Activated T-helper 1 cell treated with anti-CD3 and anti-CD28 coated beads, Interleukin-12 subunit alpha, Interleukin-12 subunit beta, Interleukin-2, Interleukin-4 antibody, amounts not matched to agents 30 ng/mL and 10 ng/mL and 1 ng/mL, durations not matched to agents 14 hours and 24 hours and 36 hours (primary cell): ENCODE results near the gene HYAL2. TPM values are rescaled to one million over a fixed set of nuclear protein-coding genes. Genes with fewer than 3 reads are reported as not detected.

ENCODE experiments used
- DNase-seq: peaks from one replicate; pipeline ENCODE4 v3.0.0; 2021; ENCODE audit warnings: low spot score
- H3K27ac Mint-ChIP-seq: one replicate; pipeline ENCODE4 v1.8.0; 2021; ENCODE audit warnings: mild to moderate bottlenecking, mixed read lengths
- H3K27me3 Mint-ChIP-seq: one replicate; pipeline ENCODE4 v1.8.0; 2022; ENCODE audit warnings: mild to moderate bottlenecking, moderate library complexity, mixed read lengths; ENCODE audit not compliant: insufficient read depth
- H3K36me3 Mint-ChIP-seq: one replicate; pipeline ENCODE4 v1.8.0; 2021; ENCODE audit warnings: low read depth, mixed read lengths
- H3K4me1 Mint-ChIP-seq: one replicate; pipeline ENCODE4 v1.8.0; 2021; ENCODE audit warnings: low read depth, mixed read lengths
- H3K4me3 Mint-ChIP-seq: one replicate; pipeline ENCODE4 v1.8.0; 2021; ENCODE audit warnings: mild to moderate bottlenecking, moderate library complexity, mixed read lengths
- H3K9me3 Mint-ChIP-seq: one replicate; pipeline ENCODE4 v1.8.0; 2021; ENCODE audit warnings: mixed read lengths
- intact Hi-C: fragments of 100-400 bp; cut with micrococcal nuclease; formaldehyde crosslinking; loops from one replicate; pipeline ENCODE4 v1.15.1; 2024
- total RNA-seq: library from RNA; stranded (reverse); gene quantifications from 2 replicates; pipeline ENCODE4 v1.2.3, GENCODE V29; 2022

Gene HYAL2
- total RNA-seq, 1 donor from 2014 or later = 15.5 TPM

DNA sequence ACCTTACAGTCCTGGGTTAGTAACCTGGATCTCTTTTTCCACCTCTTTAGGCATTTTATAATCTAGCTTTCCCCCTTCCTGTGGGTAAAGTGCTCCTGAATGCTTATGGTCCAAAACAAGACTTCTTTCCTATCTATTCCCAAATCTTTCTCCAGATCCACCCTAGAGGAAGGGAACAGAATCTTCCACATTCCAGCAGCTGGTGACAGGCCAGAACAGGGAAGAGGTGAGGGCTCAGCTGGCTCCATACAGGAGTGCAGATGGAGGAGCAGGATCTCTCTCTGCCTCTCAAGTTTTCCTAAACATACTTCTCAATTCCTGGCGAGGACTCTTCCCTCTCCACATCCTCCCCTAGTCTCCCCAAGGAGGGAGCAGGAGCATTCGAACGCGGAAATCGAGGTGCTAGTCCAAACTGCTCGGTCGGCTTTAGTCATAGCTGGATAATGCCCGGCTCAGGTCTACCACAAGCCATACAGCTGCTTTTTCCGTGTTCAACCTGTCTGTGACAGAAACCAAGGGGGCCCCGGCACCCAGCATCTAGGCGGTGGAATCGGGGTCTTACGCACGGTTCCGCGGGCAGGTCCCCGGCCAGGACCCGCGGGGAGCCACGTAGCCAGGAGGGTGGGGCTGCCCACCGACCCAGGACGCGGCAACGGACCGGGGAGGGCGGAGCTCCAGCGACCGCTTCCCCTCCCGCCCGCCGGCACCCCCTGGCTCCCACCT is 14.1 kb upstream of the HYAL2 start:
- Mint-ChIP-seq H3K4me3 (peak overlapping the region; percentile 96), H3K36me3 (peaks cover 33% of the 10 kb centered on the region), H3K4me1 (peaks cover 51% of the 10 kb centered on the region), H3K27ac (peak overlapping the region; percentile 97), H3K9me3 (no peaks in the 10 kb centered on the region), H3K27me3 (no peaks in the 10 kb centered on the region)
- intact Hi-C loops = loop anchor here (1.0 to 5.0 kb wide), 12 partner anchors 8 to 1051 kb away; partner anchors contain the start of genes C3orf18, CISH, GNAI2 and HEMK1
- DNase-seq = no peak

- peak overlapping the region; percentile 77 for H3K4me3 Mint-ChIP-seq
- intact Hi-C loops = loop anchor here (5.0 kb wide), 3 partner anchors 233 to 1053 kb away; partner anchors contain the start of genes C3orf18, CISH, HEMK1 and MANF
- H3K36me3 Mint-ChIP-seq = peaks cover 44% of the 10 kb centered on the region
- H3K27me3 Mint-ChIP-seq = no peaks in the 10 kb centered on the region
- no peak for DNase-seq
- peaks cover 45% of the 10 kb centered on the region for H3K4me1 Mint-ChIP-seq
- peak overlapping the region; percentile 79 for H3K27ac Mint-ChIP-seq
- H3K9me3 Mint-ChIP-seq = no peaks in the 10 kb centered on the region
Measured at GRCh38 chr3:50334339-50335075, 12.0 kb upstream of the HYAL2 start.

- intact Hi-C loops = no loop called here
- Mint-ChIP-seq H3K36me3 (peaks cover 41% of the 10 kb centered on the region), H3K9me3 (no peaks in the 10 kb centered on the region), H3K4me3 (peak overlapping the region; percentile 77), H3K4me1 (peaks cover 38% of the 10 kb centered on the region), H3K27ac (peak overlapping the region; percentile 79), H3K27me3 (no peaks in the 10 kb centered on the region)
- DNase-seq = no peak
Measured at GRCh38 chr3:50333744-50334328, 11.3 kb upstream of the HYAL2 start.

GRCh38 chr3:50331364-50331907 is 8.9 kb upstream of the HYAL2 start:
- no peaks in the 10 kb centered on the region for H3K27me3 Mint-ChIP-seq
- peaks cover 37% of the 10 kb centered on the region for H3K36me3 Mint-ChIP-seq
- peaks cover 37% of the 10 kb centered on the region for H3K4me1 Mint-ChIP-seq
- H3K27ac Mint-ChIP-seq = no peak overlapping the region
- H3K4me3 Mint-ChIP-seq = no peak overlapping the region
- intact Hi-C loops = no loop called here
- DNase-seq = no peak
- H3K9me3 Mint-ChIP-seq = no peaks in the 10 kb centered on the region

DNA sequence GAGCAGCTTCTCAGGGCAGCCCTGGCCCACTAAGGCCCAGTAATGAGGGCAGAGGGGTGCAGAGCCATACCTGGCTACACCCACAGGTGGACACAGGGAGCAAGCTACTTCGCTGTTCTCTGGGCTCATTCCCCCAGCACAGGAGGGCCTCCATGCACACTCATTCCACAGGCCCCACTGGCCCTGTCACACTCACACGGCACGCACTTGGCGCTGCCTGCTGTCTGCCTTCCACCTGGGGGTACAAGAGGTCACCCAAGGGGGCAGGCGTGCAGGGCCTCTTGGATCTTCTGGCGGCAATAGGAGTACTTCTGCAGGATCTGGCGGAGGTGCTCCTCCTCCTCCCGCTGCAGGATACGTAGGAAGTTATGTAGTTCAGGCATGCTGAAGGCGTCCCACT is 7.8 kb upstream of the HYAL2 start:
- Mint-ChIP-seq H3K4me1 (peaks cover 34% of the 10 kb centered on the region), H3K27me3 (no peaks in the 10 kb centered on the region), H3K27ac (no peak overlapping the region), H3K9me3 (no peaks in the 10 kb centered on the region), H3K4me3 (no peak overlapping the region), H3K36me3 (peaks cover 34% of the 10 kb centered on the region)
- intact Hi-C loops = no loop called here
- DNase-seq = no peak

DNA sequence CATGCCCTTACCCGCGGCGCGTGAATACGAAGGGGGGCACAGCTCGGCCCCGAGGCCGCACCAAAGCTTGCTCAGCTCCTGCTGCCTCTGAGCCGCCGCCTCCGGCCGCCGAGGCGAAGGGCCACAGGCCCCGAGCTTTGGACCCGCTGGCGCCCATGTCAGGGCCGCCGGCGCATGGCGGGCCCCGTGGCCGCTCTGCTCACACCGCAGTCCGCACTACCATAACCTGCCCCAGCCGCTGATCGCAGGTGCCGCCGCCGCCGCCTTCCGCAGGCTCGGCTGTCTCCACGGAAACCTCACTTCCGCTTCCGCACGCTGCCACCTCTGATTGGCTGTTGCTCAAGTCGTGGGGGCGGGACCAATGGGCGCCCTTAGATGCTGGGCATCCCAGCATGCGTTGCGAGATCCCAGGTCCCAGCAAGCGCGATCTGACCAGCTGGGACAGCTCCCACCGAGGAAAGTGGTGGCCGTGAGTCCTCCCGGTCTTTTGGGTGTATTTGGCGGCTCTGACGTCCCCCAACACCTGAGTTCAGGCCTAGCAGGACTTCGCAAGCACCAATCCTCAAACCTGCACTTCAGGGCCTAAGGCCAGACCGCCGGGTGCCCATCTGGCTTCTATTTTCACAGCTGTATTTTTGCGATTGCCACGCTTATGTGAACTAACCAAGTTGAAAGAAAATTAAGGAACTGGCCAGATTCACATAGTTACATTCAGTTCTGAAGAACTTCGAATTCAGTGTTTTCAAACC is 5.6 kb upstream of the HYAL2 start, which contains the start of gene TUSC2:
Gene TUSC2 (minus strand): TSS at position 281 of the 749 bp plus-strand sequence. CDS start 124 bp downstream, at position 157.
- DNase-seq = peak; percentile 92
- H3K4me3 Mint-ChIP-seq = peak within 1 kb of the TSS; percentile 93
- H3K27ac Mint-ChIP-seq = peak within 1 kb of the TSS; percentile 88
- intact Hi-C loops = loop anchor here (1.0 kb wide), 4 partner anchors 8 to 36 kb away; partner anchors contain the start of genes HYAL3, IFRD2 and NAA80
- H3K36me3 Mint-ChIP-seq = peaks cover 29% of the 10 kb centered on the region
- no peaks in the 10 kb centered on the region for H3K27me3 Mint-ChIP-seq
- peaks cover 25% of the 10 kb centered on the region for H3K4me1 Mint-ChIP-seq
- no peaks in the 10 kb centered on the region for H3K9me3 Mint-ChIP-seq

GRCh38 chr3:50327129-50327528 is 4.6 kb upstream of the HYAL2 start:
- H3K27ac Mint-ChIP-seq = peak overlapping the region; percentile 72
- intact Hi-C loops = no loop called here
- no peaks in the 10 kb centered on the region for H3K9me3 Mint-ChIP-seq
- no peaks in the 10 kb centered on the region for H3K27me3 Mint-ChIP-seq
- peaks cover 25% of the 10 kb centered on the region for H3K4me1 Mint-ChIP-seq
- peak overlapping the region; percentile 93 for H3K4me3 Mint-ChIP-seq
- peaks cover 27% of the 10 kb centered on the region for H3K36me3 Mint-ChIP-seq
- no peak for DNase-seq

GRCh38 chr3:50326182-50326541 is 3.6 kb upstream of the HYAL2 start:
- peaks cover 22% of the 10 kb centered on the region for H3K36me3 Mint-ChIP-seq
- no peak overlapping the region for H3K27ac Mint-ChIP-seq
- peaks cover 25% of the 10 kb centered on the region for H3K4me1 Mint-ChIP-seq
- peak overlapping the region; percentile 93 for H3K4me3 Mint-ChIP-seq
- H3K27me3 Mint-ChIP-seq = no peaks in the 10 kb centered on the region
- intact Hi-C loops = no loop called here
- DNase-seq = no peak
- no peaks in the 10 kb centered on the region for H3K9me3 Mint-ChIP-seq

- no peak for DNase-seq
- peaks cover 27% of the 10 kb centered on the region for H3K4me1 Mint-ChIP-seq
- no peaks in the 10 kb centered on the region for H3K9me3 Mint-ChIP-seq
- intact Hi-C loops = no loop called here
- no peak overlapping the region for H3K27ac Mint-ChIP-seq
- no peaks in the 10 kb centered on the region for H3K27me3 Mint-ChIP-seq
- peak overlapping the region; percentile 93 for H3K4me3 Mint-ChIP-seq
- H3K36me3 Mint-ChIP-seq = peaks cover 17% of the 10 kb centered on the region
Measured at GRCh38 chr3:50325497-50326181, 3.1 kb upstream of the HYAL2 start.

- intact Hi-C loops = no loop called here
- Mint-ChIP-seq H3K4me3 (peak overlapping the region; percentile 15), H3K36me3 (peaks cover 14% of the 10 kb centered on the region), H3K9me3 (no peaks in the 10 kb centered on the region), H3K4me1 (peaks cover 32% of the 10 kb centered on the region), H3K27ac (peak overlapping the region; percentile 23), H3K27me3 (no peaks in the 10 kb centered on the region)
- no peak for DNase-seq
Measured at GRCh38 chr3:50325113-50325480, 2.6 kb upstream of the HYAL2 start.

DNA sequence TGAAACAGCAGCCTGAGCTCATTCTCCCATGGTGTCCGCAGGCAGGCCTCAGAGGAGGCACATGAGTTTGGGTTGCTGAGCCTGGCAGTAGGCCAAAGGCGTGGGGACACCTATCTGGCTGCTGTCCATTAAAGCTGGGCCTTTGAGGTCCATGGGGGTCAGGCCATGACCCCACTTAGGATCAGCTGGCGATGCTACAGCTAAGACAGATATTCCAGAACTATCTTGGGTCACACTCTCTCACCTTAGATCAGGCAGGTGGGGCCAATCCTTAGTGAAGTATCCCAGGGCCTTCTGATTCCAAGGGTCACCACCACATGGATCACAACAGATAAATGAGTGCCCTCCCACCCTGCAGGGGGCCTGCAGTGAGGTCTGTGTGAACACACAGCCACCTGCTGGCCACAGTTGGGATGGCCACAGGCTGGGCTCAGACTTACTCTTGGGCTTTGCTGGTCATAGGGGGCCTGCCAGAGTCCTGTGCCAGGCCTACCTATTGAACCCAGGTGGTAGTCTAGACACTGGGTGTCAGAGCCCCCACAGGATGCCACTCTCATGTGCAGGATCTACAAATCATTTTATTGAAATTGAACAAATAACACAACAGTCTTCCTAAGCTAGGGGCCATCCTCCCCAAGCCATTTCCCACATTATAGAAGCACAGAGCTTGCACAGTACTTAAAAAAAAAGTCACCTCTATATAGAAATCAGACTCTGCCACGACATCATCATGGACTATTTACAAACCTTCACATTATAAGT is 2.0 kb upstream of the HYAL2 start:
- Mint-ChIP-seq H3K36me3 (peaks cover 11% of the 10 kb centered on the region), H3K9me3 (no peaks in the 10 kb centered on the region), H3K27ac (peak overlapping the region; percentile 23), H3K27me3 (no peaks in the 10 kb centered on the region), H3K4me3 (no peak overlapping the region), H3K4me1 (peaks cover 36% of the 10 kb centered on the region)
- intact Hi-C loops = loop anchor here (1.0 kb wide), 1 partner anchor 50 kb away; no protein-coding TSS in a partner anchor
- peak; percentile 54 for DNase-seq
